ENCODE results near the gene MED17. TPM values are rescaled to one million over a fixed set of nuclear protein-coding genes. Genes with fewer than 3 reads are reported as not detected.

MED17 gene
- total RNA-seq, 4 donors from 2014 or later, result 18.9 to 27.8 (median 22.3) TPM

DNA sequence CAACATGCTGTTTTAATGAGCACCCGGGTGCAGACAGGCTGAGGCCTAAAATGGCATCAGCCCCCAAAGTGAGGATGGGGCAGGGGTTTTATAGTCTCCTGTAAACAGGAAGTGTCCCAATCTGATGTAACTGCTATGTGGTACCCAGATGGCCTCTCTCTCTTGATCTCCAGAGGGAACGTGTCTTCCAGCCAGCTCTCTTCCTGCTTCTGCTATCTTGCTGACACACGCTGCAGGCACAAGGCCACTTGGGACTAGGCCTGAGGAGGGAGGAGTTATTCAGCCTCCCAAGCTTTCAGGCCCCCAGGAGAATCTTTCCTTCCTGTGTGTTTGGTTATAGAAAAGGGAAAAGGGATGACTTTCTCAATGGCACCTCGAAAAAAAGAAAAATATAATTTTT lies 77.7 kb downstream of the MED17 start:
- H3K27ac ChIP-seq (replicated peaks in 1 of 4), result no peak overlapping the region
- DNase-seq (ENCODE audit: extremely low spot score), result no peak
- H3K27me3 ChIP-seq, result no peaks in the 10 kb centered on the region
- no peaks in the 10 kb centered on the region for H3K36me3 ChIP-seq
- 56% methylated on average over 4 of the region's 4 CpGs for WGBS
- intact Hi-C loops (cut with DNase I), result no loop called here
- no peaks in the 10 kb centered on the region for H3K9me3 ChIP-seq
- H3K4me1 ChIP-seq, result peaks cover 0 to 7% (median 3%) of the 10 kb centered on the region in 4 donors
- TF ChIP-seq POLR2AphosphoS5 (IDR thresholded peaks at IDR 0.05) (no peak), CTCF (IDR thresholded peaks at IDR 0.05) (no peak), EP300 (IDR thresholded peaks at IDR 0.05) (no peak), POLR2A (IDR thresholded peaks at IDR 0.05; ENCODE audit: low read depth) (no peak)
- no peak overlapping the region for H3K4me3 ChIP-seq

Small RNA genes lying within 50 kb of the gene (small RNA-seq; reads per million reads assigned to genes)
- gene RF00019 (0 reads per million in 3 donors), gene SNORA40 (0 reads per million in 3 donors)

Other genes starting within 250 kb of the MED17 start
- gene SMCO4, start 240.9 kb upstream of the MED17 start, total RNA-seq, result 10 to 100 TPM in 2 of 4 donors, 1 to 10 TPM in 2; 6.2 to 18.6 (median 10.3) TPM
- 10 to 100 TPM; 10.1 to 13.3 (median 11.9) TPM for gene CEP295, start 122.6 kb upstream of the MED17 start, total RNA-seq
- gene TAF1D, start 42.8 kb upstream of the MED17 start, total RNA-seq, result 10 to 100 TPM; 34.7 to 61.8 (median 46.3) TPM
- 10 to 100 TPM; 27.7 to 46.7 (median 37.9) TPM for gene C11orf54, start 42.6 kb upstream of the MED17 start, total RNA-seq
- gene VSTM5, start 66.3 kb downstream of the MED17 start, total RNA-seq, result under 1 TPM in 3 of 4 donors, not detected in 1; 0.17 to 0.39 (median 0.17) TPM
- gene HEPHL1, start 237.1 kb downstream of the MED17 start, total RNA-seq, result under 1 TPM in 1 of 4 donors, not detected in 3; 0.42 TPM